HG03097 (cell line): ENCODE measurements around the gene TRDN.

Source experiments
- ATAC-seq: cut with Tn5 transposase; IDR thresholded peaks from one replicate; pipeline ENCODE4 v1.9.1; 2021; ENCODE audit not compliant: unreplicated experiment, low FRiP score

The TRDN gene

DNA sequence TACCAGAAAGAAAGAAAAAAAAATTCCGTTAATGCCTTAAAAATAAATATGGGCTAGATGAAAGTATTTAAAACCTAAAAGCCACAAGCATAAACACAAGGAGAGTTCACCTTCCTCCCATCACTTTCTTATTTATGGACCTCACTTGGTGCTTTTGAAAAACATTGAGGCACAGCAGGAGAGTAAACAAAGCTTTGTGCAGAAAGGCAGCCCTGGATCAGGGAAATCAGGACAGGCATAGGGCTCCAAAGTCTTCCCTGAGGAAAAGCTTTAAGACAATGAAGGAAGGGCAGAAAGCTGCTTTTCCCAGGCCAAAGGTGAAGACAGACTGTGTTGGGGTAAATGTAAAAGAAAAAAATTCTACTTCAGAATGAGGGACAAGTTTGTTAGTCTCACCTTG lies 432.8 kb downstream of the TRDN start:
- ATAC-seq: no peak

DNA sequence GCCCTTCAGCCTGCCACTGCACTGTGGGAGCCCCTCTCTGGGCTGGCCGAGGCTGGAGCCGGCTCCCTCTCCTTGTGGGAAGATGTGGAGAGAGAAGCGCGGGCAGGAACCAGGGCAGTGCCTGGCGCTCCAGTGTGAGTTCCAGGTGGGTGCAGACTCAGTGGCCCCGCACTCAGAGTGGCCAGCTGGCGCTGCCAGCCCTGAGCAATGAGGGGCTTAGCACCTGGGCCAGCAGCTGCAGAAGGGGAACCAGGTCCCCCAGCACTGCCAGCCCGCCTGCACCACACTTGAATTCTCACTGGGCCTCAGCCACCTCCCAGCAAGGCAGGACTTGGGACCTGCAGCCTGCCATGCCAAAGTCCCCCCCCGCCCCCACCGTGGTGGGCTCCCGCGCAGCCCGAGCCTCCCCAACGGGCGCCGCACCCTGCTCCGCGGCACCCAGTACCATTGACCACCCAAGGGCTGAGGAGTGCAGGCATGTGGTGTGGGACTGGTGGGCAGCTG lies 434.8 kb downstream of the TRDN start:
- ATAC-seq: no peak

DNA sequence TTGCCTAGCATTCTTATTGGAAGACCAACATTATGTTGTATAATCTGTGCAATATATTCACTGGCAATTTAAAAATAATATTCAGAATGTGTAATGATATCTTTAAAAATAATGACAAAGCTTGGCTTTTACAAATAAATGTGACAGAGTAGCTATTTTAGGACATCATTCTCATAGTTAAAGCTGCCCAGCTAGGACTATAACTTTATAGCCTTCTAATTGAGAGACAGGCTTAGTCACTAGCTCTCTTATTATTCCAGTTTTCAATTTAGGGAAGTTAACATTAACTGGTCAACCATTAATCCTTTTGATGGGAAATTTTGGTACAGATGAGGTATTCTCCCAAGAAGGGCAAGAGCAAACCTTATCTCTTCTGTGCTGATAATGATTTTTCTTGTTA lies 443.5 kb downstream of the TRDN start:
- no peak for ATAC-seq

GRCh38 chr6:123189816-123190215 lies 446.9 kb downstream of the TRDN start:
- ATAC-seq: no peak

- no peak for ATAC-seq
Observed at GRCh38 chr6:123182998-123183397, 453.8 kb downstream of the TRDN start.

DNA sequence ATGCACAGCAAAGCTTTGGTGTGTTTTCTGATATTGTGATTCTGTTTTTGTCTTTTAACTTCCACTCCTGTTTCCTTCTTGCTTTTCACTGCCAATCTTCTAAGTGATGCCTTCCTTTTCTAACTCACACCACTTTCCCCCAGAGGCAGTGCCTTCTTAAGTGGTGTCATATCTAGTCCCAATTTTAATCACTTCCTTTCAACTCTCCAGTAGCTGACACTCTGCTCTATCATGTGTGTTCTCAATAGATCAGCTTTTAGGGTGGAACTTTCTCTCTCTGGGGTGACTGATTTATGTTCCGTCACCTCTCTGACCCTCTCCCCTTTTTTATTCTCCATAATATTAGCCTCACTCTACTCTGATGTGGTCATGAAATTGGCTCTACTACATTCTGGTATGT lies 460.0 kb downstream of the TRDN start:
- ATAC-seq: no peak

DNA sequence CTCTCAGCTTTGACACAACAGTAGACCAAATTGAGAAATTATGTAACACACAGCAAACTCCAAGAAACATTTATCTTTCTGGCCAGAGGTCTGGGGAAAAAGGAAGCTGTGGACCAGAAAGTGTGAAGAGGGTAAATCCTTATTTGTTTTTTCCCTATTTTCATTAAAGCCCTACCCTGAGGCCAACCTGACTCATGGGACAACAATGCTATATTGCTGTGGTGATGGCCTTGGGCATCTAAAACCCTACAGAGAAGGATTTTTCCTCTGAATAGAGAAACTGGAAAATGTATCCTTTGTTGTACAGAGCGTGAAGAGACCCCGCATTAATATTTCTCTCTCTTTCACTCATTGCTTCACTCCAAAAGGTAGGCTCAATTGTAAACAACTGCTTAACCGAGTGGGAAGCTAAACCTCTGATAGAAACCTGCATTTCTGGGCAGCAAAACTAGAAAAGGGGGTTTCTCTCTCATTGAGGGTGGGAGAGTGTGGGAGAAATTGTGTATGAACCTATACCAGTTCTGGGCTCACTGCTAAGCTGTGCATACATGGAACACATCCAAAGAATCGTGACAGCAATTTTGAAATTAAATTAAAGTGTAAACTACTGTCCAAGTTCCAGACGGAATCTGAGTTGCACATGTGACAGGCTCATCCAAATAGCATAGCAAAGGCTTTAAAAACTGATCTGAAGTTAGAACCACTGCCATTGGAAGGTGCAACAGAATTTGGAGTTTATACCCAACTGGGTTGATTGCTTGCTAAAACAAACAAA lies 465.2 kb downstream of the TRDN start:
- ATAC-seq: no peak

GRCh38 chr6:123169774-123170095 lies 467.0 kb downstream of the TRDN start:
- ATAC-seq: no peak

DNA sequence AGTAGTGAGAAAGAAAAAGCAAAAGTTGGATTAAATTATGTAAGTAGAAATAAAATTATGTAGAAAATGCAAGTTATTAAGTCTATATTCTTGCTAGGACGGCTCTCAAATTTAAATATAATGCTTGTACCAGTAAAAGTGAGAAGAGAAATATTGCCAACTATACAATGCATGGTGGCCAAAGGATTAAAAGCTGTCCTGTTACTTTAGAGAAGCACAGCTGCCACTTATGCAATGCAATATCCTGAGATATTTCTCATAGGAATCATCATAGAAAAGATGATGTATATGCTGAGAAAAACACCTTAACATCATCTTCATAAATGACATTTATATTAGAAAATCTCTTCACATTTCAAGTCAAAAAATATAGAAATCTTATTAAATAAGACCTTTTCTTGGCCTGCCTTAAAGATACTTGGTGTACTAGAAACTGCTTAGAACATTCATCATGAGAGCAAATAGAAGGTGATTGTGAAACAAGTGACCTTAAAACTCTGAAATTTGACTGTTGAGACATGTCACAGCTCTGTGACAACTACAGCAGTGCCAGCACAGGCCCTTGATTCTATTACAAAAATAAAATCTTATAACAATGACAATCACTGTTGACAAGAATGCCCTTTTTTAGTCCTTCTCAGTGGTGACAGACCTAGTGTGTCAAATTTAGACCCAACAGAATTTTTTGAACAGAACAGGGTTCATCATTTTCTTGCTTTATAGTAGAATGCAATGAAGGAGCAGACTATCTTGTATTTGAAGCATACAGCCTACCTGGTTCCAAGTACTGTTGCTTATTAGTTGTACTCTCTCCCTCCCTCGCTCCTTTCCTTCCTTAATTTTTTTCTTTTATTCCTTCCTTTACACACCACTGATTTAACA lies 467.6 kb downstream of the TRDN start:
- no peak for ATAC-seq

- ATAC-seq: no peak
Observed at GRCh38 chr6:123168466-123168865, 468.3 kb downstream of the TRDN start.
